ENCODE measurements around the gene TSHZ3.

DNA sequence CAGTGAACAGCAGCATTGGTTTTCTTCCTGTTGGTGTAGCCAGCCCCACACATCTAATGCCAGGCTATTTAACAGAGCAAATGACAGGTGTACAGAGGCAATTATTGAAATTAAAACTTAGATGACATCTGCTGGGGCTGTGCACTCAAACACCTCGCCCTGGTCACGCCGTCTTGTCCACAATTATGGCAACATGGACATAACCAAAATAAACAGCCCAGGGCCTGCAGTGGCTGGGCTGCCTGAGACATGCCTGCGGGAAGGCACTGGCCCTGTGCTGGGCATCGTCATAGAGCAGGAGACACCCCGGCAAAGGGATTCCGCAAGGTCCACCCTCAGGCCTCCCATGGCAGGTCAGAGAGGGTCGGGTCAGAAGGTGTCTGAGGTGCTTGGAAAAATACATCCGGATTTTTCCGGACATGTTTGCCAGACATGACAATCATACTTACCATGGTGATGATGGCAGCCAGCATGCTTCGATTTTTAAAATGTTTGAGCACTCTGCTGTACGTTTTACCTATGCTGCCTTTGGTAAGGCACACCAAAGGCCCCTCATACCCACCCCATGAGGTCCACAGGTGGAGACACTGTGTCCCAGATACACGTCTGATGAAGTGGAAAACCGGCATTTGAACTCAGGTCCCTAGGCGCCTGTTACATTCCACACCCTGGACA, 47.8 kb downstream of the TSHZ3 start:
- no peak for TF ChIP-seq POLR2A (IDR thresholded peaks at IDR 0.05)
- TF ChIP-seq, protein P1, sequence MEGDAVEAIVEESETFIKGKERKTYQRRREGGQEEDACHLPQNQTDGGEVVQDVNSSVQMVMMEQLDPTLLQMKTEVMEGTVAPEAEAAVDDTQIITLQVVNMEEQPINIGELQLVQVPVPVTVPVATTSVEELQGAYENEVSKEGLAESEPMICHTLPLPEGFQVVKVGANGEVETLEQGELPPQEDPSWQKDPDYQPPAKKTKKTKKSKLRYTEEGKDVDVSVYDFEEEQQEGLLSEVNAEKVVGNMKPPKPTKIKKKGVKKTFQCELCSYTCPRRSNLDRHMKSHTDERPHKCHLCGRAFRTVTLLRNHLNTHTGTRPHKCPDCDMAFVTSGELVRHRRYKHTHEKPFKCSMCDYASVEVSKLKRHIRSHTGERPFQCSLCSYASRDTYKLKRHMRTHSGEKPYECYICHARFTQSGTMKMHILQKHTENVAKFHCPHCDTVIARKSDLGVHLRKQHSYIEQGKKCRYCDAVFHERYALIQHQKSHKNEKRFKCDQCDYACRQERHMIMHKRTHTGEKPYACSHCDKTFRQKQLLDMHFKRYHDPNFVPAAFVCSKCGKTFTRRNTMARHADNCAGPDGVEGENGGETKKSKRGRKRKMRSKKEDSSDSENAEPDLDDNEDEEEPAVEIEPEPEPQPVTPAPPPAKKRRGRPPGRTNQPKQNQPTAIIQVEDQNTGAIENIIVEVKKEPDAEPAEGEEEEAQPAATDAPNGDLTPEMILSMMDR (IDR thresholded peaks at IDR 0.05), result no peak

Data from suprapubic skin (tissue), 3 donors.